Hepatocyte (in vitro differentiated cells): ENCODE measurements around the gene ARAP1. TPM values are rescaled to one million over a fixed set of nuclear protein-coding genes. Genes with fewer than 3 reads are reported as not detected.

Source experiments
- DNase-seq: peaks from one replicate; pipeline ENCODE4 v3.0.0-alpha.2; 2016; ENCODE audit warnings: low spot score
- H2AFZ ChIP-seq: fragments of 200-600 bp; sonication (generic); 2 replicates; pipeline ENCODE4 v1.6.0; 2016; ENCODE audit warnings: antibody characterized with exemption, mild to moderate bottlenecking
- H3K27ac ChIP-seq: fragments of 200-600 bp; sonication (generic); 2 replicates; pipeline ENCODE4 v1.5.1; 2016; ENCODE audit warnings: mild to moderate bottlenecking
- H3K27me3 ChIP-seq: fragments of 200-600 bp; sonication (generic); 2 replicates; pipeline ENCODE4 v1.6.1; 2016
- H3K36me3 ChIP-seq: fragments of 200-600 bp; sonication (generic); replicated peaks from 2 replicates; pipeline ENCODE4 v1.5.1; 2016; ENCODE audit warnings: low read depth; ENCODE audit not compliant: insufficient read depth
- H3K4me1 ChIP-seq: fragments of 200-600 bp; sonication (generic); 2 replicates; pipeline ENCODE4 v1.5.1; 2016; ENCODE audit warnings: mild to moderate bottlenecking, moderate library complexity; ENCODE audit not compliant: insufficient read depth
- H3K4me2 ChIP-seq: fragments of 200-600 bp; sonication (generic); 2 replicates; pipeline ENCODE4 v1.6.0; 2016
- H3K4me3 ChIP-seq: fragments of 200-600 bp; sonication (generic); 2 replicates; pipeline ENCODE4 v1.5.1; 2016; ENCODE audit warnings: mild to moderate bottlenecking
- H3K79me2 ChIP-seq: fragments of 200-600 bp; sonication (generic); 2 replicates; pipeline ENCODE4 v1.6.0; 2017; ENCODE audit warnings: mild to moderate bottlenecking
- H3K9me2 ChIP-seq: fragments of 200-600 bp; sonication (generic); replicated peaks from 2 replicates; pipeline ENCODE4 v1.6.0; 2017; ENCODE audit warnings: mild to moderate bottlenecking; ENCODE audit not compliant: insufficient read depth
- H3K9me3 ChIP-seq: fragments of 200-600 bp; sonication (generic); 2 replicates; pipeline ENCODE4 v1.5.1; 2016; ENCODE audit warnings: low read depth, mild to moderate bottlenecking
- H4K20me1 ChIP-seq: fragments of 200-600 bp; sonication (generic); 2 replicates; pipeline ENCODE4 v1.6.0; 2016; ENCODE audit warnings: mild to moderate bottlenecking; ENCODE audit not compliant: insufficient read depth, poor library complexity, severe bottlenecking
- CTCF ChIP-seq: fragments of 200-600 bp; sonication (generic); IDR thresholded peaks from 2 replicates; pipeline ENCODE4 v1.5.1; 2016; ENCODE audit warnings: antibody characterized with exemption, mild to moderate bottlenecking; ENCODE audit not compliant: poor library complexity
- EZH2 ChIP-seq: fragments of 200-600 bp; sonication (generic); IDR thresholded peaks from 2 replicates; pipeline ENCODE4 v1.6.1; 2016; ENCODE audit warnings: antibody characterized with exemption, mild to moderate bottlenecking, borderline replicate concordance
- EZH2phosphoT487 ChIP-seq: fragments of 200-600 bp; sonication (generic); IDR thresholded peaks from one replicate; pipeline ENCODE4 v1.6.1; 2018; ENCODE audit warnings: antibody characterized with exemption, mild to moderate bottlenecking, low read depth, moderate library complexity; ENCODE audit not compliant: unreplicated experiment, severe bottlenecking
- WGBS: methylation state at CpG from one replicate; pipeline ENCODE4 v1.1.6; 2016; ENCODE audit warnings: low lambda C conversion rate; ENCODE audit errors: missing lambda C conversion rate; 5-methylcytosine and 5-hydroxymethylcytosine counted together
- polyA plus RNA-seq: library from polyadenylated mRNA; unstranded; fragments of >200 nt; fragmentation: Nextera tagmentation; extraction: Ambion mirVana; gene quantifications from 2 replicates; pipeline ENCODE4 v1.2.1, GENCODE V29; 2016
- total RNA-seq: library from RNA; depleted of rRNA; stranded (reverse); fragments of >200 nt; gene quantifications from 2 replicates; pipeline ENCODE4 v1.2.3, GENCODE V29; 2014

Gene ARAP1
- total and polyA plus RNA-seq, 2 experiments from 2014 or later: 60.2 to 118 TPM

DNA sequence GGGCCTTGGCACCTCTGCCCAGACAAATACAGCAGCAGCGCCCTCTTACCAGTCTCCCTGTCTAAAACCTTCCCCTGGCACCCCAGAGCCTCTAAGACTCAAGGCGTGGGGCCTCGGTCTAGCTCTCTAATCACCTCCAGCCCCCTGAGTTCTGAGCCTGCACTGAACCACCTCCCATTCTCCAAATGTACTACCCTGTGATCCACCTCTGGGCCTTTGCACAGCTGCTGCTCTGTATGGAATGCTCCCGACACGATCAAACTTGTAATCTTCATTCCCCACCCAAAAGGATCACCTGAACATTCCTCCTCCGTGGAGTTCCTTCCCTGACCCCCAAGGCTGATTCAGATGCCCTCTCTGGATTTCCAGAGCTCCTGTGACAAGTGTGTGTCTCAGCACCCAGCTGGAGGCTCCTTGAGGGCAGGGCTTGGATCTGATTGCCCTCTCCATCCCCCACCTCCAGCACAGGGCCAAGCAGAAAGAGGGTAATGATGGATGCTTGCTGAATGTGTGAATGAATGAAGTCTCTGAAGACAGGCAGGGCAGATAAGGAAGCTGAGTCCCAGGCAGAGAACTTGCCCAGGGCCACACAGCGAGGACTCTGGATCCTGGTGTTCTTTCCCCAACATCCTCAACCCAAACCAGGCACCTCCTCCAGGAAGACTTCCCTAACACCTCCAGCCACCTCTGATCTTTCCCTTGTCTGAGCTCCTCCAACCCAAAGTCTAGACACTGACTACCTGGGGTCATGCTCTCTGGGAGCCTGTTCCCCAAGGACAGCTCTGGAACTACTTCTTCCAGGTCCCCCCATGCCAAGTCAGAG lies 23.3 kb upstream of the ARAP1 start:
- Histone ChIP-seq H3K36me3 (no peaks in the 10 kb centered on the region), H3K9me2 (no peaks in the 10 kb centered on the region), H3K79me2 (peaks cover 94% of the 10 kb centered on the region), H4K20me1 (peaks cover 60% of the 10 kb centered on the region), H3K4me2 (peak overlapping the region; percentile 41), H3K4me1 (peaks cover 71% of the 10 kb centered on the region), H2AFZ (no peak overlapping the region), H3K27me3 (no peaks in the 10 kb centered on the region), H3K4me3 (no peak overlapping the region), H3K9me3 (no peaks in the 10 kb centered on the region), H3K27ac (peak overlapping the region; percentile 87)
- 91% methylated on average over 7 of the region's 7 CpGs for WGBS
- DNase-seq: no peak
- no peak for TF ChIP-seq EZH2
- no peak for TF ChIP-seq CTCF
- no peak for TF ChIP-seq EZH2phosphoT487

DNA sequence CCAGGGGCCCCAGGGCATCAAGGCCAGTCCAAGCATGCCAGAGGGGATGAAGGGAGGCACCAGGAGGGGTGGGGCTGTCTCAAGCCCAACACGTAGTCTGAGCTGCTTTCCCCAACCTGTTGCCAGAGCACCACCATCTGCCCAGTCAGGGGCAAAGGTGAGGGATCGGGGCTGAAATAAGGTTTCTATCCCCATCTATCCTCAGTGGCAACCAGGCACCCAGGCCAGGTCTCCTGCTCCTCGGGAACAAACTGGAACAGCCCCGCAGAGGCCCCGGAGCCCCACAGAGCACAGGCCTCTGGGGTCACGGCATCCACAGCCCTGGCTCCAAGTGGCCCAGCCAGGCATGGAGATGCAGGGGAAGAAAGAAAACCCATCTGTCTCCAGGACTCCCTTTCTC lies 22.3 kb upstream of the ARAP1 start:
- no peaks in the 10 kb centered on the region for H3K36me3 ChIP-seq
- H4K20me1 ChIP-seq: peaks cover 65% of the 10 kb centered on the region
- no peaks in the 10 kb centered on the region for H3K9me3 ChIP-seq
- TF ChIP-seq CTCF (no peak), EZH2 (no peak), EZH2phosphoT487 (no peak)
- WGBS: 83% methylated on average over 6 of the region's 6 CpGs
- H3K79me2 ChIP-seq: peaks cover 94% of the 10 kb centered on the region
- H3K9me2 ChIP-seq: no peaks in the 10 kb centered on the region
- no peaks in the 10 kb centered on the region for H3K27me3 ChIP-seq
- peak overlapping the region; percentile 41 for H3K4me2 ChIP-seq
- H3K27ac ChIP-seq: peak overlapping the region; percentile 87
- peaks cover 71% of the 10 kb centered on the region for H3K4me1 ChIP-seq
- no peak for DNase-seq
- H2AFZ ChIP-seq: no peak overlapping the region
- no peak overlapping the region for H3K4me3 ChIP-seq

DNA sequence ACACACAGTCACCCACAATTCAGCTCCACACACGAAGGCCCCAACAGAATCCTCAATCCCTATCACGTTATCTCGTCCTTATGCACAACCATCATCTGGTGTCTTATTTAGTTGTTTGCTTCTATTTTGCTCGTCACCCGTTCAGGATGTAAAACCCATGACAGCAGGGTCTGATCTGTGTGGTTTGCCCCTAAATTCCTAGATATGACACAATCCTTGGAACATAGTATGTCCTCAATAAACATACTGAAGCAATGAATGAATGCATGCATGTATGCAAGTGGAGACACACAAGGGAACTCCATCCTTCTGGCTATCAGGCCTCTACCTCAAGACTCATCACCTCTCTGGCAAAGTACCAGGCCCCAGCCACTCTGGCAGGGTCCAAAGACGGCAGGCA lies 21.5 kb upstream of the ARAP1 start:
- TF ChIP-seq EZH2phosphoT487 (no peak), CTCF (no peak), EZH2 (no peak)
- 71% methylated on average over 6 of the region's 6 CpGs for WGBS
- H3K27ac ChIP-seq: peak overlapping the region; percentile 87
- peaks cover 73% of the 10 kb centered on the region for H4K20me1 ChIP-seq
- no peaks in the 10 kb centered on the region for H3K9me3 ChIP-seq
- no peaks in the 10 kb centered on the region for H3K27me3 ChIP-seq
- H3K4me3 ChIP-seq: no peak overlapping the region
- no peak overlapping the region for H2AFZ ChIP-seq
- H3K9me2 ChIP-seq: no peaks in the 10 kb centered on the region
- H3K79me2 ChIP-seq: peaks cover 97% of the 10 kb centered on the region
- H3K4me2 ChIP-seq: peak overlapping the region; percentile 52
- no peak for DNase-seq
- H3K4me1 ChIP-seq: peaks cover 75% of the 10 kb centered on the region
- H3K36me3 ChIP-seq: no peaks in the 10 kb centered on the region
